A549 (cell line): Measurements from ENCODE around the gene RASGRF1.

Experiments
- ATOH8 ChIP-seq: fragments of 250-450 bp; sonication (Bioruptor Pico); IDR thresholded peaks from 2 replicates; pipeline ENCODE4 v1.5.0; 2020; ENCODE audit warnings: low read depth, mild to moderate bottlenecking, moderate library complexity
- BCL3 ChIP-seq: fragments of >200 bp; sonication (Bioruptor Twin); formaldehyde crosslinking; IDR thresholded peaks from 3 replicates; pipeline ENCODE4 v1.6.1; 2016
- CBX8 ChIP-seq: fragments of 200-600 bp; sonication (generic); IDR thresholded peaks from 2 replicates; pipeline ENCODE4 v1.6.1; 2016
- CTCF ChIP-seq: fragments of >200 bp; sonication (Bioruptor Twin); formaldehyde crosslinking; IDR thresholded peaks from 3 replicates; pipeline ENCODE4 v1.5.1; 2016
- EP300 ChIP-seq, 2 experiments: fragments of >200 bp; sonication (Bioruptor Twin); formaldehyde crosslinking; IDR thresholded peaks; 2 replicates in 1 of 2; 3 replicates in 1 of 2; pipeline ENCODE4 v1.6.1; 2016 to 2017
- HDAC2 ChIP-seq: fragments of 200-600 bp; sonication (generic); IDR thresholded peaks from 2 replicates; pipeline ENCODE4 v1.6.1; 2016
- KDM5A ChIP-seq: fragments of 200-600 bp; sonication (generic); IDR thresholded peaks from 2 replicates; pipeline ENCODE4 v1.6.1; 2016; ENCODE audit warnings: antibody characterized with exemption, mild to moderate bottlenecking
- MYC ChIP-seq: IDR thresholded peaks from 2 replicates; pipeline ENCODE4 v1.6.1; 2012; ENCODE audit warnings: mild to moderate bottlenecking, inconsistent platforms, low read length, improper control_type of control experiment, borderline replicate concordance
- POLR2A ChIP-seq: IDR thresholded peaks from 2 replicates; pipeline ENCODE4 v1.6.1; 2012; ENCODE audit warnings: mild to moderate bottlenecking, low read length
- RAD21 ChIP-seq, 2 experiments: fragments of >200 bp in 1 of 2; sonication (Bioruptor Twin) in 1 of 2; formaldehyde crosslinking in 1 of 2; IDR thresholded peaks in 1 of 2; conservative IDR thresholded peaks in 1 of 2; 2 replicates in 1 of 2; 3 replicates in 1 of 2; pipeline ENCODE4 v1.6.1; 2012 to 2018; ENCODE audit warnings: inconsistent platforms in 1 of 2
- RCOR1 ChIP-seq: fragments of 150-350 bp; IDR thresholded peaks from 2 replicates; pipeline ENCODE4 v1.6.1; 2014; ENCODE audit warnings: antibody characterized with exemption, low read length, low read depth
- REST ChIP-seq: fragments of 200-600 bp; sonication (generic); IDR thresholded peaks from 2 replicates; pipeline ENCODE4 v1.6.1; 2016; ENCODE audit warnings: antibody characterized with exemption, mild to moderate bottlenecking, moderate library complexity
- ZC3H11A ChIP-seq: fragments of 450-650 bp; IDR thresholded peaks from 2 replicates; pipeline ENCODE4 v1.6.1; 2014; ENCODE audit warnings: antibody characterized with exemption, mild to moderate bottlenecking

- no peak for TF ChIP-seq RAD21 (conservative IDR thresholded peaks at IDR 0.05 in 1 of 2, IDR thresholded peaks at IDR 0.05 in 1 of 2)
- TF ChIP-seq KDM5A: no peak
- no peak for TF ChIP-seq CBX8
- no peak for TF ChIP-seq POLR2A
- TF ChIP-seq ATOH8: no peak
- no peak for TF ChIP-seq CTCF
- TF ChIP-seq REST: no peak
- no peak for TF ChIP-seq RCOR1
- no peak for TF ChIP-seq BCL3
- no peak for TF ChIP-seq MYC
- no peak for TF ChIP-seq EP300 (IDR thresholded peaks at IDR 0.05)
- no peak for TF ChIP-seq ZC3H11A
- no peak for TF ChIP-seq HDAC2
These were observed 11.7 kb downstream of the RASGRF1 start for GRCh38 chr15:79078763-79079410.
